RPMI7951 (cell line): ENCODE results near the gene PRMT9. TPM values are rescaled to one million over a fixed set of nuclear protein-coding genes. Genes with fewer than 3 reads are reported as not detected.
A peak's percentile ranks its signal among the peaks of the same experiment; 100 is the strongest.

ENCODE experiments used
- DNase-seq: peaks from one replicate; pipeline ENCODE4 v3.0.0-alpha.2; 2012; ENCODE audit warnings: low read depth
- total RNA-seq: library from RNA; depleted of rRNA; stranded (reverse); fragments of >200 nt; shearing (Covaris generic); gene quantifications from 2 replicates; pipeline ENCODE4 v1.2.3, GENCODE V29; 2014; rRNA removed

The PRMT9 gene
- 6.0 and 6.5 TPM in 2 replicates for total RNA-seq

- peak; percentile 85 for DNase-seq
Observed at GRCh38 chr4:147683717-147684700, at the start of gene PRMT9. Gene PRMT9, minus strand, starts transcription at chr4:147684163. Its CDS starts 176 bp downstream, at chr4:147683987.

- peak; percentile 45 for DNase-seq
Observed at GRCh38 chr4:147732518-147733235, 48.7 kb upstream of the PRMT9 start.

GRCh38 chr4:147731580-147732517 lies 47.9 kb upstream of the PRMT9 start, which contains the start of gene ARHGAP10:
Gene ARHGAP10, plus strand, starts transcription at chr4:147732088. Its CDS starts 214 bp downstream, at chr4:147732302.
- DNase-seq: peak; percentile 90

- no peak for DNase-seq
Observed at GRCh38 chr4:147730333-147730732, 46.4 kb upstream of the PRMT9 start.

GRCh38 chr4:147727476-147728028 lies 43.6 kb upstream of the PRMT9 start:
- DNase-seq: no peak

- no peak for DNase-seq
Observed at GRCh38 chr4:147725673-147726072, 41.7 kb upstream of the PRMT9 start.

GRCh38 chr4:147724468-147725201 lies 40.7 kb upstream of the PRMT9 start:
- DNase-seq: no peak

GRCh38 chr4:147723326-147723725 lies 39.4 kb upstream of the PRMT9 start:
- DNase-seq: no peak

GRCh38 chr4:147717878-147718277 lies 33.9 kb upstream of the PRMT9 start:
- no peak for DNase-seq

GRCh38 chr4:147714575-147715401 lies 30.8 kb upstream of the PRMT9 start:
- peak; percentile 50 for DNase-seq

GRCh38 chr4:147709999-147710398 lies 26.0 kb upstream of the PRMT9 start:
- peak; percentile 67 for DNase-seq

GRCh38 chr4:147707892-147708672 lies 24.1 kb upstream of the PRMT9 start:
- peak; percentile 53 for DNase-seq

GRCh38 chr4:147704846-147705245 lies 20.9 kb upstream of the PRMT9 start:
- DNase-seq: no peak

GRCh38 chr4:147696866-147697265 lies 12.9 kb upstream of the PRMT9 start:
- no peak for DNase-seq

- no peak for DNase-seq
Observed at GRCh38 chr4:147693218-147693617, 9.3 kb upstream of the PRMT9 start.

- no peak for DNase-seq
Observed at GRCh38 chr4:147691820-147692219, 7.9 kb upstream of the PRMT9 start.

GRCh38 chr4:147689067-147689466 lies 5.1 kb upstream of the PRMT9 start:
- DNase-seq: no peak

- peak; percentile 13 for DNase-seq
Observed at GRCh38 chr4:147683188-147683591, 773 bp downstream of the PRMT9 start.

- no peak for DNase-seq
Observed at GRCh38 chr4:147682755-147683154, 1.2 kb downstream of the PRMT9 start.
